Measurements from ENCODE around the gene ZNF274.
"Not testable (repeated sequence)": the region's sequence is repeated elsewhere in the genome, so short reads cannot be mapped to it uniquely, and the experiment has no call there.

The ZNF274 gene

DNA sequence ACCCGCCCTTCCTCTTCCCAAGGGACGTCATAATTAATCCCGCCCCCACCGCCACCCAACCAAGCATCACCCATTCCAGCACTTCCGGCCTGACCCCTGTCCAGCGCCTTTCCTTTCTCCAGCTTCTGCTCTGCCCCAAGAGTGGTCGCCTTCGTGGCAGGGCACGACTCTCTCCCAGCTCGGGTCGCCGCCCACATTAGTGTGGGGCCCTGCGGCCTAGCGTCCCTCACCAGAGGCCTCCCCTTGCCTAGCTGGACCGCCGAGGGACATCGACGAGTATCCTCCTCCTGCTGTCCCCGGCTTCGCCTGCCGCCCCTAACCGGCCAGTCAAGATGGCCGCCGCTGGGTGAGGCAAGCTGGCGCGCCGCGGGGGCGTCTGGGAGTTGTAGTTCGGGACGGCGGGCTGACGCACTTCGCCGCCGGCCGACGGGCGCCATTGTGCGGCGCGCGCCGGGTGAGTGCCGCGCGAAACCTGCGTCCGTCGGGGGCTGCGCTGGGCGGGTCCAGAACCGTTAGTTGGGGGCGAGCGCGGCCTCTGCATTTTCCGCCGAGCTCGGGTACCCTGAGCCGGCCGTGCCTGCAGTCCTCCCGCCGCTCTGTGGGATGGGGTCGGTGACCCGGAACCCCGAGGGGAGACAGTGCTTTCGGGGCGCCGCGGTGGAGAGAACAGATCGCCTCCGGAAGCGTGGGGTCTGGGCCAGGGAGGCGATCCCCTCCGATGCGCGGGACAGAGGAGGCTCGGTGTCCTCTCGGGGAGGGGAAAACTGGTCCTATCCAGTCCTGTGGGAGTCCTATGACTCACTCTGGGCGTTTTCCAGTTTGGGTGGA lies at the start of gene ZNF274:
Gene ZNF274, plus strand, starts transcription at position 73 of the 828 bp plus-strand sequence. CDS start 905 bp downstream, outside the sequence.
- no peaks in the 10 kb centered on the region for H3K9me3 ChIP-seq (replicated peaks; ENCODE audit: insufficient read depth, low read length)
- H3K27ac ChIP-seq (ENCODE audit: low read length): peak within 1 kb of the TSS; percentile 97
- peak within 1 kb of the TSS; percentile 100 for H3K4me3 ChIP-seq (ENCODE audit: low read length)
- no peaks in the 10 kb centered on the region for H4K20me1 ChIP-seq (ENCODE audit: insufficient read depth, low read length)
- peak within 1 kb of the TSS; percentile 85 for H3K9ac ChIP-seq (ENCODE audit: low read length)
- H3K27me3 ChIP-seq (replicated peaks; ENCODE audit: insufficient read depth, low read length): no peaks in the 10 kb centered on the region
- no peaks in the 10 kb centered on the region for H3K79me2 ChIP-seq (ENCODE audit: low read length)
- H3K4me1 ChIP-seq (ENCODE audit: low read length): 0 out of 2 replicates have a peak, but pooled peaks cover 4% of the 10 kb centered on the region
- H3F3A ChIP-seq (ENCODE audit: insufficient read depth, low read length): peaks cover 3% of the 10 kb centered on the region; the same call in 1 of the 2 replicates
- peak; percentile 85 for DNase-seq
- peak within 1 kb of the TSS; percentile 93 for H2AFZ ChIP-seq (ENCODE audit: low read length)
- H3K9me2 ChIP-seq (replicated peaks; ENCODE audit: insufficient read depth, low read length): no peaks in the 10 kb centered on the region
- TF ChIP-seq CTCF (IDR thresholded peaks at IDR 0.05; ENCODE audit: low read length): no peak
- H3K4me2 ChIP-seq (ENCODE audit: low read depth, low read length): peak within 1 kb of the TSS; percentile 92
- H3K36me3 ChIP-seq (replicated peaks; ENCODE audit: insufficient read depth, low read length): no peaks in the 10 kb centered on the region

DNA sequence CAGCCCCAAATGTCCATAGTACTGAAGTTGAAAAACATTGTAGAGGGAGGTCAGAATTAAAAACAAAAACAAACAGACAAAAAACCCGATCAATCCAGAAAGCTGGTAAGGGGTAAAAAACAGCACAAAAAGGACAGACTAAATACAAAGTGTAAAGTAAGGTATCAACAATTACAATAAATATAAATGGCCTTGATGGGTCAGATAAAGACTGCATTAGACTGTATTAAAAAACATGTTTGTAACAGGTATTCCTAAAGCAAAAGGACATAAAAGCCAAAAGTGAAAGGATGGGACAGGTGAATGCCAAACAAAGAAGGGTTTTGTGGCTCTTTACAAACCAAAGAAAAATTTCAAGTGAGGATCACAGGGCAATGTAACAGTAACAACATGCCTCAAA lies 48.6 kb upstream of the ZNF274 start:
- no peaks in the 10 kb centered on the region for H3K27me3 ChIP-seq (replicated peaks; ENCODE audit: insufficient read depth, low read length)
- no peaks in the 10 kb centered on the region for H3K79me2 ChIP-seq (ENCODE audit: low read length)
- H3K36me3 ChIP-seq (replicated peaks; ENCODE audit: insufficient read depth, low read length): 0 out of 2 replicates have a peak, but pooled peaks cover under 1% of the 10 kb centered on the region
- H3K27ac ChIP-seq (ENCODE audit: low read length): no peak overlapping the region
- DNase-seq: no peak
- no peak for TF ChIP-seq EZH2phosphoT487 (IDR thresholded peaks at IDR 0.05; ENCODE audit: low read length)
- no peak for TF ChIP-seq EZH2 (optimal IDR thresholded peaks at IDR 0.05; ENCODE audit: low read depth, low read length)
- TF ChIP-seq CTCF (IDR thresholded peaks at IDR 0.05; ENCODE audit: low read length): no peak
- H3K4me3 ChIP-seq (ENCODE audit: low read length): no peak overlapping the region
- H2AFZ ChIP-seq (ENCODE audit: low read length): no peak overlapping the region
- H3K4me2 ChIP-seq (ENCODE audit: low read depth, low read length): no peak overlapping the region
- no peaks in the 10 kb centered on the region for H4K20me1 ChIP-seq (ENCODE audit: insufficient read depth, low read length)
- no peaks in the 10 kb centered on the region for H3F3A ChIP-seq (ENCODE audit: insufficient read depth, low read length)
- H3K9me2 ChIP-seq (replicated peaks; ENCODE audit: insufficient read depth, low read length): no peaks in the 10 kb centered on the region
- H3K9ac ChIP-seq (ENCODE audit: low read length): no peak overlapping the region
- H3K9me3 ChIP-seq (replicated peaks; ENCODE audit: insufficient read depth, low read length): no peaks in the 10 kb centered on the region
- H3K4me1 ChIP-seq (ENCODE audit: low read length): no peaks in the 10 kb centered on the region

DNA sequence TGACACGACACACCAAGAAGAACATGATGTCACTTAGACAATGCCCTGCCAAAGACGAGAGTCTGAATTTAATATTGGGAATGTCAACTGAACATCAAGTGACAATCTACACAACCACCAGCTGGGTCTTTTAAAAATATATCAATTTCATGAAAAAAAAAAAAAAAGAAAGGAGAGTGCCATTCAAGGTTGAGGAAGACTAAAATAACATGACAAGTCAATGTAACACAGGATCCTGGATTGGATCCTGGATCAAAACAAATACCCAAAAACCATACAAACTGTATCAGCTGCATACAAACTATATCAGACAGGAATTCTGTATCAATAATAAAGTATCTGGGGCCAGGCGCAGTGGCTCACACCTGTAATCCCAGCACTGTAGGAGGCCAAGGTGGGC lies 37.0 kb upstream of the ZNF274 start:
- Histone ChIP-seq H3K79me2 (ENCODE audit: low read length) (0 out of 2 replicates have a peak, but pooled peaks cover 4% of the 10 kb centered on the region), H3F3A (ENCODE audit: insufficient read depth, low read length) (no peaks in the 10 kb centered on the region), H4K20me1 (ENCODE audit: insufficient read depth, low read length) (no peaks in the 10 kb centered on the region), H3K4me1 (ENCODE audit: low read length) (no peaks in the 10 kb centered on the region), H2AFZ (ENCODE audit: low read length) (no peak overlapping the region), H3K9me3 (replicated peaks; ENCODE audit: insufficient read depth, low read length) (no peaks in the 10 kb centered on the region), H3K27me3 (replicated peaks; ENCODE audit: insufficient read depth, low read length) (no peaks in the 10 kb centered on the region), H3K4me2 (ENCODE audit: low read depth, low read length) (no peak overlapping the region), H3K36me3 (replicated peaks; ENCODE audit: insufficient read depth, low read length) (no peaks in the 10 kb centered on the region), H3K9me2 (replicated peaks; ENCODE audit: insufficient read depth, low read length) (no peaks in the 10 kb centered on the region), H3K27ac (ENCODE audit: low read length) (no peak overlapping the region), H3K9ac (ENCODE audit: low read length) (no peak overlapping the region), H3K4me3 (ENCODE audit: low read length) (no peak overlapping the region)
- DNase-seq: no peak
- TF ChIP-seq CTCF (IDR thresholded peaks at IDR 0.05; ENCODE audit: low read length) (no peak), EZH2phosphoT487 (IDR thresholded peaks at IDR 0.05; ENCODE audit: low read length) (no peak), EZH2 (optimal IDR thresholded peaks at IDR 0.05; ENCODE audit: low read depth, low read length) (no peak)

- not testable (repeated sequence) for H3K4me1 ChIP-seq (ENCODE audit: low read length); DNase-seq; H3K36me3 ChIP-seq (replicated peaks; ENCODE audit: insufficient read depth, low read length); H3K27me3 ChIP-seq (replicated peaks; ENCODE audit: insufficient read depth, low read length); H3K79me2 ChIP-seq (ENCODE audit: low read length); H3K4me3 ChIP-seq (ENCODE audit: low read length); H3K9me3 ChIP-seq (replicated peaks; ENCODE audit: insufficient read depth, low read length); H3K4me2 ChIP-seq (ENCODE audit: low read depth, low read length); H3K27ac ChIP-seq (ENCODE audit: low read length); H3K9me2 ChIP-seq (replicated peaks; ENCODE audit: insufficient read depth, low read length); H2AFZ ChIP-seq (ENCODE audit: low read length); H3F3A ChIP-seq (ENCODE audit: insufficient read depth, low read length); H3K9ac ChIP-seq (ENCODE audit: low read length); H4K20me1 ChIP-seq (ENCODE audit: insufficient read depth, low read length)
Observed at GRCh38 chr19:58147475-58147874, 35.4 kb upstream of the ZNF274 start.

Measured in MM.1S (cell line).